Spinal cord (tissue), 10 donors: ENCODE data around the gene PIK3C2G. TPM values are rescaled to one million over a fixed set of nuclear protein-coding genes. Genes with fewer than 3 reads are reported as not detected.

ENCODE experiments used
- DNase-seq, 6 donors: peaks; one replicate each; pipeline versions ENCODE4 v3.0.0 to v3.0.0-alpha.2; 2013 to 2015; ENCODE audit warnings: low spot score in 6 of 6, low read depth in 4 of 6
- H3K27ac ChIP-seq: one replicate; pipeline ENCODE4 v1.5.1; 2013; ENCODE audit warnings: low read depth, low read length, control low read depth
- H3K27me3 ChIP-seq: one replicate; pipeline ENCODE4 v1.6.1; 2013; ENCODE audit warnings: low read length; ENCODE audit not compliant: control insufficient read depth, insufficient read depth
- H3K36me3 ChIP-seq: one replicate; pipeline ENCODE4 v1.6.1; 2013; ENCODE audit warnings: low read length; ENCODE audit not compliant: control insufficient read depth, insufficient read depth
- H3K4me1 ChIP-seq: one replicate; pipeline ENCODE4 v1.6.1; 2013; ENCODE audit warnings: low read length; ENCODE audit not compliant: control insufficient read depth, insufficient read depth
- H3K4me3 ChIP-seq: one replicate; pipeline ENCODE4 v1.5.1; 2013; ENCODE audit warnings: low read depth, low read length, control low read depth
- H3K9me3 ChIP-seq: one replicate; pipeline ENCODE4 v1.6.1; 2013; ENCODE audit warnings: low read length; ENCODE audit not compliant: control insufficient read depth, insufficient read depth
- whole genome bisulfite sequencing: methylation state at CpG from one replicate; pipeline ENCODE4 v1.1.5; 2013; ENCODE audit warnings: missing lambda C conversion rate; ENCODE audit not compliant: insufficient coverage; 5-methylcytosine and 5-hydroxymethylcytosine counted together
- polyA plus RNA-seq, 2 donors: library from polyadenylated mRNA; unstranded; fragments of 120-200 nt; gene quantifications; one replicate each; pipeline ENCODE4 v1.2.1, GENCODE V29; 2013; ENCODE audit not compliant: insufficient read length in 2 of 2
- total RNA-seq, 2 donors: library from RNA; depleted of rRNA in 1 of 2; stranded (reverse); fragments of 120-200 nt in 1 of 2; fragments of >200 nt in 1 of 2; gene quantifications; one replicate each; pipeline versions ENCODE4 v1.2.3 to v1.2.4, GENCODE V29; 2013 to 2014
- donor health status: healthy.

PIK3C2G gene
- total and polyA plus RNA-seq, 4 donors, result 0.14 to 0.40 (median 0.19) TPM

DNA sequence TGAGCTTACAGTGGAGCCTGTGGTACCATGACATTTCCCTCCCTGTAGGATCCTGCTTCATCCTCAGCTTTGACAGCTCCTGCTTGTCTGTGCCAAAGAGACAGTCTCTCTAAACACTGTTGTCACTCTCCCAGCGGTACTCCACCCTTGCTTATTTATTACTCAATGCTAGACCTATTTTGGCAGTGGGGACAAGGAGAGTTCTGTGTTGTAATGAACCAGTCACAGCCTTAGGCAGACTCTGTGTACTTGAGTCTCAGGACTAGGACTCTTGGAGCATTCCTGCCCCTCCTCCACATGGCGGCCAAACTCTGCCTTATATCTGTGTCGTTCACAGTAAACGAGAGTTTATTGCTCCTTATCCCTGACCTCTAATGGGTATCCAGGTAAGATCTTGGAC is 70.9 kb downstream of the PIK3C2G start:
- H3K9me3 ChIP-seq, result no peaks in the 10 kb centered on the region
- no peaks in the 10 kb centered on the region for H3K36me3 ChIP-seq
- no peak overlapping the region for H3K4me3 ChIP-seq
- H3K27me3 ChIP-seq, result no peaks in the 10 kb centered on the region
- no peaks in the 10 kb centered on the region for H3K4me1 ChIP-seq
- H3K27ac ChIP-seq, result no peak overlapping the region
- 73% methylated on average over 3 of the region's 4 CpGs for WGBS
- DNase-seq, result peak in 1 of 6 donors; percentile 19

- WGBS, result no CpG with 5 or more reads among the region's 1 CpG
- Histone ChIP-seq H3K9me3 (no peaks in the 10 kb centered on the region), H3K4me3 (no peak overlapping the region), H3K27me3 (no peaks in the 10 kb centered on the region), H3K27ac (no peak overlapping the region), H3K36me3 (no peaks in the 10 kb centered on the region), H3K4me1 (no peaks in the 10 kb centered on the region)
- DNase-seq, result no peak
Measured at GRCh38 chr12:18339633-18340032, 78.3 kb downstream of the PIK3C2G start.

- no peaks in the 10 kb centered on the region for H3K4me1 ChIP-seq
- H3K27me3 ChIP-seq, result no peaks in the 10 kb centered on the region
- H3K27ac ChIP-seq, result no peak overlapping the region
- no peaks in the 10 kb centered on the region for H3K36me3 ChIP-seq
- DNase-seq, result no peak
- WGBS, result 95% methylated on average over 2 of the region's 3 CpGs
- H3K4me3 ChIP-seq, result no peak overlapping the region
- no peaks in the 10 kb centered on the region for H3K9me3 ChIP-seq
Measured at GRCh38 chr12:18340186-18340585, 78.9 kb downstream of the PIK3C2G start.

DNA sequence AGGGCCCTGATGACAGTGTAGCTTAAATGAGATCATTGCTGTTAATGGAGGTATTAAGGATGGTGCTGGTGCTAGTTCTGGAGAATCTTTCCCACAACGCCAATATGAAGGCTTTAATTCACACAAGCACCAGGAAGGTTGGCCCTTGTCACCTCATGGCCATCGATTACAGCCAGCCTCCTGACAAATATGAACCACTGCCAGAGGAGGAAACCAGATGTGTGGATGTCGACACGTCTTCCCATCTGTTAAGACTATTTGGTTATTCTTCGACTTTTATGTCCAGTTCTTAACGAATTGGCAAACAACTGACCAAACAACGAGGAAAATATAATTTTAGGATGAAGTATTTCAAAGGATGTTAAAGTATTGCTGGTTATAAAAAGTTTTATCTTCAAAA is 79.5 kb downstream of the PIK3C2G start:
- WGBS, result 100% methylated on average over 4 of the region's 7 CpGs
- Histone ChIP-seq H3K27ac (no peak overlapping the region), H3K27me3 (no peaks in the 10 kb centered on the region), H3K9me3 (no peaks in the 10 kb centered on the region), H3K4me3 (no peak overlapping the region), H3K36me3 (no peaks in the 10 kb centered on the region), H3K4me1 (no peaks in the 10 kb centered on the region)
- no peak for DNase-seq

DNA sequence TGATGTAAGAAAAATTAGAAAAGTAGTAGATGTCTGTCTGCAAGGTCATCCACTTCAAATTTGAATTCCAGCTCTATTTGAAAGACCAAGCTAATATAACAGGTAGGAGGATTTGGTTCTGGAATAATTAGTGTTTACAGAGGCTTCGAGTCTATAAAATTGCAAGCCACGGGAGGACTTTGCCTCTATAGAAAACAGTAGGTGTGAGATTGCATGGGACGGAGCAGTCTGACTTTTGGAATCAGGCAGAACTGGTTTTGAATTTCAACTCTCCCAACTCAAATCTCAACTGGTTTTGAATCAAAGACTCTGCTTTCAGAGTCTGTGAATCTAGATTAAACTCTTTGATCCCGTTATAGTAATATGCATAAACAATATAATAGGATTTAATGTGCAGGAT is 82.4 kb downstream of the PIK3C2G start:
- H3K4me3 ChIP-seq, result no peak overlapping the region
- H3K9me3 ChIP-seq, result no peaks in the 10 kb centered on the region
- H3K27ac ChIP-seq, result no peak overlapping the region
- WGBS, result no CpG with 5 or more reads among the region's 4 CpGs
- DNase-seq, result no peak
- no peaks in the 10 kb centered on the region for H3K36me3 ChIP-seq
- no peaks in the 10 kb centered on the region for H3K4me1 ChIP-seq
- no peaks in the 10 kb centered on the region for H3K27me3 ChIP-seq

- no peaks in the 10 kb centered on the region for H3K36me3 ChIP-seq
- H3K27ac ChIP-seq, result no peak overlapping the region
- no peaks in the 10 kb centered on the region for H3K27me3 ChIP-seq
- no peaks in the 10 kb centered on the region for H3K9me3 ChIP-seq
- no peaks in the 10 kb centered on the region for H3K4me1 ChIP-seq
- DNase-seq, result peak in 1 of 6 donors; percentile 28
- H3K4me3 ChIP-seq, result no peak overlapping the region
- WGBS, result no CpG with 5 or more reads among the region's 3 CpGs
Measured at GRCh38 chr12:18345021-18345735, 83.9 kb downstream of the PIK3C2G start.

- H3K27me3 ChIP-seq, result no peaks in the 10 kb centered on the region
- 97% methylated on average over 5 of the region's 5 CpGs for WGBS
- H3K4me1 ChIP-seq, result no peaks in the 10 kb centered on the region
- peaks cover 2% of the 10 kb centered on the region for H3K9me3 ChIP-seq
- no peak overlapping the region for H3K27ac ChIP-seq
- H3K4me3 ChIP-seq, result no peak overlapping the region
- no peak for DNase-seq
- H3K36me3 ChIP-seq, result no peaks in the 10 kb centered on the region
Measured at GRCh38 chr12:18352312-18352711, 91.0 kb downstream of the PIK3C2G start.

- no peaks in the 10 kb centered on the region for H3K36me3 ChIP-seq
- H3K27ac ChIP-seq, result no peak overlapping the region
- WGBS, result no CpG with 5 or more reads among the region's 5 CpGs
- no peak overlapping the region for H3K4me3 ChIP-seq
- no peaks in the 10 kb centered on the region for H3K4me1 ChIP-seq
- no peaks in the 10 kb centered on the region for H3K27me3 ChIP-seq
- H3K9me3 ChIP-seq, result peaks cover 2% of the 10 kb centered on the region
- no peak for DNase-seq
Measured at GRCh38 chr12:18355429-18355828, 94.1 kb downstream of the PIK3C2G start.

GRCh38 chr12:18358077-18358476 is 96.8 kb downstream of the PIK3C2G start:
- Histone ChIP-seq H3K27me3 (no peaks in the 10 kb centered on the region), H3K27ac (no peak overlapping the region), H3K36me3 (no peaks in the 10 kb centered on the region), H3K9me3 (no peaks in the 10 kb centered on the region), H3K4me3 (no peak overlapping the region), H3K4me1 (no peaks in the 10 kb centered on the region)
- WGBS, result 100% methylated on average over 1 of the region's 2 CpGs
- no peak for DNase-seq

GRCh38 chr12:18358930-18359329 is 97.6 kb downstream of the PIK3C2G start:
- DNase-seq, result no peak
- no peaks in the 10 kb centered on the region for H3K9me3 ChIP-seq
- no peaks in the 10 kb centered on the region for H3K36me3 ChIP-seq
- H3K27ac ChIP-seq, result no peak overlapping the region
- H3K4me3 ChIP-seq, result no peak overlapping the region
- WGBS, result 83% methylated on average over 1 of the region's 2 CpGs
- no peaks in the 10 kb centered on the region for H3K27me3 ChIP-seq
- H3K4me1 ChIP-seq, result no peaks in the 10 kb centered on the region
